GM21447 (cell line): Measurements from ENCODE around the gene DNTTIP2.
"Not testable (repeated sequence)": the region's sequence is repeated elsewhere in the genome, so short reads cannot be mapped to it uniquely, and the experiment has no call there.

Experiments
- ATAC-seq: cut with Tn5 transposase; IDR thresholded peaks from one replicate; pipeline ENCODE4 v1.9.1; 2021; ENCODE audit not compliant: unreplicated experiment

DNTTIP2 gene

DNA sequence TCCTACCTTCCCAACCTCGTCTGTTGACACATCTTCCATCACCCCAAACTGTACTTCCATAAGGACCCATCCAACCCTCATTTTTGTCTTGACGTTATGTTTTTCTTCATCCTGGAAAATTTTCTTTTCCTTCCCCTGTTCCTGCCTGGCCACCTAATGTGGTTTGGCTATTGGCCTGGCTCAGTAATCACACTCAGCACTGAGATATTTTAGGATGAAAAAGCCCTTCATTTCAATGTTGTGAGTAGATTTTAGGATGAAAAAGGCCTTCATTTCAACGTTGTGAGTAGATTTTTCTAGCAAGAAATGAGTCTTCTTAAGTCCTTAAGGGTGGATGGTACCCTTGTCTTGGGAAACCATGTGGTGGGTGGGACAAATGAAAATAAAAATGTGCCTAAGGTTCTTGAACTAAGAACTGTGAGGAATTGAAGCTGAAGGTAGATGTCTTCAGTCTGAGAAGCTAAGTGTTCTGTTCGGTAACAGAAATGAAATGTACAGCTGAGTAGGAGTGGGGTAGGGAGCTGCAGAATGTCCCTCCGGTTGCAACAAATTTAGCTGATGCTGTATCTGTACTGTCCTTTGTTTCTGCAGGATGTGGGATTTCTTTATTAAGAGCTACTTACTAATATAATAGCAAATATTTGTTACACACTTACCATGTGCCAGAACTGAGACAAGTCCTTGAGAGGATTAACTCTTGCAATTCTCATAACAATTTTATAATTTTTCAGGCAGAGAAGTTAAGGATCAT, 36.1 kb downstream of the DNTTIP2 start:
- ATAC-seq = no peak

DNA sequence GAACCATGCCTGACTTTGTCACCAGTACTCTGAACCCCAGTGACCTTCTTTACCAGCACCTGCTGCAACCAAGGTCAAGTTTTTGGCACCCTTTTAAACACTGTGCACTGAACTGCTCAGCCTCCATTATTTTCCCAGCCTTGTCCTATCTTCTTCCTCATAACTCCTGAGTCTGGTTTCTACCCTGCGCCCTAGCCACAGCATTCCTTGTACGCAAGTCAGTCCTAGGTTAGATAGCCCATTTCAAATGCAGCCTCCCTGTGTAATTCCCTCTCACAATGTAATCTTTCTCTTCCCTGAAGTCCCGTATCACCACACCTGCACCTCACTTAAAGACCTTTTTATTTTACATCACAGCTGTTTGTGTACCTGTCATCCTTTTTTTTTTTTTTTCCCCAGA, 37.2 kb downstream of the DNTTIP2 start:
- ATAC-seq = no peak

DNA sequence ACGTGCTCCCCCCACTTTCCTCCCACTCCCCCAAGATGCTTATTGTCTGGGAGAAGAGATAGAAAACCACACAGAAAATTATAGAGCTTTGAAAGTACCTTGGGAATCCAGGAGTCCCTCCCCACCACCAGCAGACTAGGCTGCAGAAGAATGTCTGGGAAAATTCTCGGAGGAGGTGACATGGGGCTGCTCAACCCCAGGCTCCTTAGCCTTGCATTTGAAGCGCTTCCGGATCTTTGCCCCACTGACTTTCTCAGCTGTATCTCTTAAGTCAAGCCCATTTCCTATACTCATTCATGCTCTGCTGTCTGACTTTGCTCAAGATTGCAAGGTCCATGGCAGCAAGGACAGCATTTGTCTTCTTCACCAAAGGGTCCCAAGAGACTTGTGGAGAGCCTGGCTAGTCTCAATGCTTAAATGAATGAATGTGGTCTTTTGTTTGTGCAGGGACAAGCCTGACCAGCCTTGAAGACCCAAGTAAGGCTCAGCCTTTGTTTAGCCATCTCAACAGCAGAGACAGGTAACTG, 38.0 kb downstream of the DNTTIP2 start:
- no peak for ATAC-seq

DNA sequence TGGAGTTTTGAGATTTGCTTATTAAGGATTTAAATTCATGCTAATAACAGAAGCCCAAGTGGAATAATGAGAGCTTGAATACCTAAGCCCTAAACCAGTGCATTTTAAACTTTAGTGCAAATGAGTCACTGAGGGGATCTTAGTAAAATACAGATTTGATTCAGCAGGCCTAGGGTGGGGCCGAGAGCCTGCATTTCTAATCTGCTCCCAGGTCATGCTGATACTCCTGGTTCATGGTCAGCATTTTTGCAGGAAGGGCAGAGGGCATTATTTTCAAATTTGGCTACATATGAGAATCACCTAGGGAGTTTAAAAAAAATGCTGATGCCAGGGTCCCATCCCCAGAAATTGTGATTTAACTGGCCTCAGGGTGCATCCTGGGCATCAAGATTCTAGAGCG, 39.3 kb downstream of the DNTTIP2 start:
- ATAC-seq = no peak

DNA sequence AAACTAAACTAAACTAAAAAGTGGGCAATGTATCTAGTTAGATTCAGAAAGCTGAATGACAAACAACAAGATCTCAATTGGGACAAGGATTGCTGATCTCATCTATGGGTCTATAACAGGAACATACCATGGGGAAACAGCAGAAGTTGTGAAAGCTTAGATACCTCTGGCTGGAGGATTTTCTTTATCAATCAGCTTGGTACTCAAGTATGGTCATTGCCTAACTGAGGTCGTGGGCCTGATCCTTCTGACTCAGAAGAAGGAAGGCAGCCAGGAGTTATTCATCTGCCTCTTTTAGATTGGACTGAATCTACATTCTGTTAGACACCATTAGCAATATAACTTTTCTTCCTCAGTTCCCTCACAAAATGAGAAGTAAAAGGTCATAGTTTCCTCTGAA, 39.7 kb downstream of the DNTTIP2 start:
- no peak for ATAC-seq

DNA sequence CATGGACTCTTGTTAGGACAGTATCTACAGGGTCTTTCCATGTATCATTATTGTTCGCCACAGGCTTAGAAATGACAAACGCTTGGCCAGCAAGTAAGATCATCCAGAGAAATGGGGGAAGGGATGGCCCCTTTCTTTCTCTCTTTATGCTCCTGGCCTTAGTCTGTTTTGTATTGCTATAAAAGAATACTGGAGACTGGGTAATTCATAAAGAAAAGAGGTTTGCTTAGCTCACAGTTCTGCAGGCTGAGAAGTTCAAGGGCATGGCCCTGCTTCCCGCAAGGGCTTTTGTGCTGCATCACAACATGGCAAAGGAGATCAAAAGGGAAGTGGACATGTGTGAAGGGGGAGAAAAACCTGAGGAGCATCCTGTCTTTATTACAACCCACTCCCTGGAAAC, 41.0 kb downstream of the DNTTIP2 start:
- no peak for ATAC-seq

DNA sequence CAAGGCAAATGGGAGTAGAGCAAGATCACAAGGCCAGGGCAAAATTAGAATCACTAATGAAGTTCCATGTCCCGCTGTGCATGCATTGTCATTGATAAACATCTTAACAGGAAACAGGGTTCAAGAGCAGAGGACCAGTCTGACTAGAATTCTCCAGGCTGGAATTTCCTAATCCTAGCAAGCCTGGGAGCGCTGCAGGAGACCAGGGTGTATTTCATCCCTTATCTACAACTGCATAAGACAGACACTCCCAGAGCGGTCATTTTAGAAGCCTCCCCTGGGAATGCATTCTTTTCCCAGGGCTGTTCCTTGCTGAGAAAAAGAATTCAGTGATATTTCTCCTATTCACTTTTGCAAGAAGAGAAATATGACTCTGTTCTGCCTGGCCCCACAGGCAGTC, 45.7 kb downstream of the DNTTIP2 start:
- not testable (repeated sequence) for ATAC-seq

DNA sequence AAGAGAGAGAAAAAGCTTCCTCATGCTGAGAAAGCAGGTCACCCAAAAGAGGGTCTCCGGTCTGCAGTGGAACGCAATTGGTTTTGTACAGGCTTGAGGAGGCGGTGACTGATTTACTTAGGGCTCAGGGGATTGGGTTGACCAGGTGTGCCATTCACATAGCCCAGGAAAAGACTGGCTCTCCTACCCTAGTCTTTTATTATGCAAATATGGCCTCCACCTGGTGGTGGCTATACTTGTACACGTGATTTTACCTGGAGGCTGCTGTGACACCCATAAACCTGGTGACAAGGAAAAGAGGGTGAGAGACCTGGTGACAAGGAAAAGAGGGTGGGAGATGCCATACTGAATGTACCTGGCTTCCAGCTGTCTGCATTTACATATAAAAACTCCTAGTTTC, 49.9 kb downstream of the DNTTIP2 start:
- no peak for ATAC-seq

DNA sequence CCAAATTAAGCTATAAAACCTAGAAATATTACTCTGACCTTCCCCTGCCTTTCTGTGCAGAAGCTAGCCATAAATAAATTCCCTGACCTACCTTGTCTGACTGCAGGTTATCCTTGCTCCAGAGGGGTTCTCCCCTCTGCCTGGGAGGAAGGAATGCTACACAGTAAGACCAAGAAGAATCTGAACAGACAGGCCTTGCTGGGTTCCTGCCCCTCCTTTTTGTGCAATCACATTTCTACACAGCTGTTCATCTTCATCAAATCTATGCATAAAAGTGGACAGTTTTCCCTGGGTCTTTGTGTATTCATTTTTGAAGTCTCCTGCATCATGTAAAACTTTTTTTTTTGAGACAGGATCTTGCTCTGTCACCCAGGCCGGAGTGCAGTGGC, 50.6 kb downstream of the DNTTIP2 start:
- ATAC-seq = no peak

DNA sequence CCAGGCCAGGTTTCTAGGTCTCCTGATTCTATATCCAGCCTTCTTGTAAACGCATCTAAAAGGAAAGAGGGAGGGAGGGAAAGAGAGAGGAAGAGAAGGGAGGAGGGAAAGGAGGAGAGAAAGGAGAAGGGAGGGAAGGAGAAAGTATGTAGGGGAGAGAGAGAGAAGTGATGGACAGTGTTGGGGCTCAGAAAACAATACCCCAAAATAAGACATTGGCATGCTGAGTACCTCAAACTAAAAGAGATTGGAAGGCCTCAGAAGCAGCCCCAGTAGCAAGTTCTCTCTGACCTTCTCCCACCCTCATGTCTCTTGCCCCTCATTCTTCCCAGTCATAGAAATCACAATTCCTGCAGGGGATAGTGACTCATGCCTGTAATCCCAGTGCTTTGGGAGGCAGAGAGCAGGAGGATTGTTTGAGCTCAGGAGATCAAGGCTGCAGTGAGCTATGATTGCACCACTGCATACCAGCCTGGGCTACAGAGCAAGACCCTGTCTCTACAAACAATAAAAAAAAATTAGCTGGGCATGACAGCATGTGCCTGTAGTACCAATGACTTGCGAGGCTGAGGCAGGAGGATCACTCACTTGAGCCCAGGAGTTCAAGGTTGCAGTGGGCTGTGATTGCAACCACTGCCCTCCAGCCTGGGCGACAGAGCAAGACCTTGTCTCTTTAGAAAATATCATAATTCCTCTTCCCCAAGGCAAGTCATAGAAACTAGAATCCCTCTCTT, 51.2 kb downstream of the DNTTIP2 start:
- ATAC-seq = no peak

DNA sequence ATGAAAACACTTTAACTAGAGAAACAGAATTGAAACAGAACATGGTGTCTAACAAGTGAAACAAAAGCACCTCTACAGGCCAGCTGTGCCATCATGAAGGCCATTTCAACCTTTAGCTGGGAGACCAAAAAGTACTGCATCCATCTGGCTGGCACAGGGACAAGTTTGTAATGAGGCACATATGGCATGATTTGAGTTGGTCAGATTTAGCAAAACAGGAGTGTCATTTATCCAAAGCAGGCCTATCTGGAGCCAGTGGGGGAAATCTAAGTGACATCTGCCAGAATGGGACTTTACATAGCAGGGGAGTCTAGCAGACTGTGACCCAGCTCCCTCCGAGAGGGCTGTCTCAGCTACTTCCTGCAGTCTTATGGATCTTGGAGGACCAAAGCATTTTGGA, 51.9 kb downstream of the DNTTIP2 start:
- ATAC-seq = no peak

DNA sequence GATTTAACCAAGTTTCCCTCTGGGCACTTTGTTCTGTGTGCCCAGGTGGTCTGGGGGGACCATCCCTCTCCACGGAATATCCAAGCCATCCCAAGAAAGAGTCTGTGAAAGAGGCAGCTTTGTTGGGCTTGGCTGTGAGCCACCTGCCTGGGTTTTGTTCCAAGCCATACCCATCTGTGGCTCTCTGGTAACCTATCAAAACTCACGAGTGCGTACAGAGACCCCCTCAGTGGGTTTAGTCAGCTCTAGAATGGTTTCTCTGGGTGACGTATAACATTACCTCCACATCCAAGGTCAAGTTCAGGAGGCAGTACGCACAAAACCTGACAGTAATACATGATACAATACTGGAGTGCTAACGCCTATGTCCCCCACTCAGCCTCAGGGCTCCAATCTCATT, 54.2 kb downstream of the DNTTIP2 start:
- ATAC-seq = no peak

DNA sequence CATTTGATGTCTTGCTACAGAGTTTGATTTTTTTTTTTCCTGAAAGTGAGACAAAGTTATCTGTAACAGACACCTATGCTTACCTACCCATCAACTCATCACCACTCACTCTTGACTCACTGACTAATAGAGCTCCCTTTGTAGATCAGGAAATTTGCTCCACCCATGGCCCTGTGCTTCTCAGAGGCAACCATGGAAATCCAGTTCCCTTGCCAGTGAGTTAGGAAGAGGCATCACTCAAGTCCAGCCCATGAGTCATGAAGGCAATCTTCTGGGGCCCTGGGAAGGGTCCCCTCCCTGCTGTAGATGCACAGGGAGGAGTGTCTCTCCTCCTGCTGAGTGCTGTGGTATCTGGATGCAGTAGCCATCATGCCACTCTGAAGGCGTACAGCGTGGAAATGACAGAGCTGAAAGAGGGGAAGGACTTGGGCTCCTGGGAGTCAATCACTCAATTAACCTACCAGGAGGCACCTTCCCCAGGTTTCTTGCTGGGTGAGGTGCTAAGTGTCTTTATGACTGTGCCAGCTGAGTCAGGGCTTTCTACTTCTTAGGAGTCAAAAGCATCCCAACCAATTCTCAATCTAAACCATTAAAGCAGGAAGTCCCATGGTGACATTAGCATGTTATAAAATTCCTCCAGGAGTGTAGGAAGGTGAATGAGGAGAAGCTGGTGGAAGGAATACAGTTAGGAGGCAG, 56.1 kb downstream of the DNTTIP2 start:
- no peak for ATAC-seq

DNA sequence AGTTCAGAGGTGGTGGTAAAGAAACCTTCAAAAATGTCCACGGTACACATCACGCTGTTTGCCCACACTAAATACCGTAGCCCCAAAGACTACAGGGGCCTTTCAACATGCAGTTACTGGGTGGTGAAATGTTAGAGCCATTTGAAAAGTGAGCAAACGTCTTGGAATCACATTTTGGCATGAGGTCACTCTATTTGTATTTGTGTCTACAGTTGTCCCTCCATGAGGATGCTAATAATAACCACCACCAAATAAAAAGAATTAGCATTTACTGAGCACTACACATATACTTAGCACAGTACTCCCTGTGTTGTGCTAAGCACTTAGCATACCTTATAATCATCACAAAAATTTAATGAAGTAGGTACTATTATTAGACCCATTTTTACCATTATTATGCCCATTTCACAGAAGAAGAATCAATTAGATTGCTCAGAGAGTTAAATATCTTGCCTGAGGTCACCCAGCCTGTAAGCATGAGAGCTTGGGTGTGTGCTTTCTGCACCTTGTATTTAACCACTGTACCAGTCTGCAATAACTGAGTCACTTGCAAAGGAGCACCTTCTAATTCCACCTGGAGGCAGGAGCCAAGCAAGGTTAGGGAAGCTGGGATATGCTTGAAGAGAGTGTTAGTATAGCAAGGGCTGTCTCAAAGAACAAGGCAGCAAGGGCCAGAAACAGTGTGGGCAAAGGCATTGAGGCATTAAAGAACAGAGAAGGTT, 57.4 kb downstream of the DNTTIP2 start:
- ATAC-seq = no peak

DNA sequence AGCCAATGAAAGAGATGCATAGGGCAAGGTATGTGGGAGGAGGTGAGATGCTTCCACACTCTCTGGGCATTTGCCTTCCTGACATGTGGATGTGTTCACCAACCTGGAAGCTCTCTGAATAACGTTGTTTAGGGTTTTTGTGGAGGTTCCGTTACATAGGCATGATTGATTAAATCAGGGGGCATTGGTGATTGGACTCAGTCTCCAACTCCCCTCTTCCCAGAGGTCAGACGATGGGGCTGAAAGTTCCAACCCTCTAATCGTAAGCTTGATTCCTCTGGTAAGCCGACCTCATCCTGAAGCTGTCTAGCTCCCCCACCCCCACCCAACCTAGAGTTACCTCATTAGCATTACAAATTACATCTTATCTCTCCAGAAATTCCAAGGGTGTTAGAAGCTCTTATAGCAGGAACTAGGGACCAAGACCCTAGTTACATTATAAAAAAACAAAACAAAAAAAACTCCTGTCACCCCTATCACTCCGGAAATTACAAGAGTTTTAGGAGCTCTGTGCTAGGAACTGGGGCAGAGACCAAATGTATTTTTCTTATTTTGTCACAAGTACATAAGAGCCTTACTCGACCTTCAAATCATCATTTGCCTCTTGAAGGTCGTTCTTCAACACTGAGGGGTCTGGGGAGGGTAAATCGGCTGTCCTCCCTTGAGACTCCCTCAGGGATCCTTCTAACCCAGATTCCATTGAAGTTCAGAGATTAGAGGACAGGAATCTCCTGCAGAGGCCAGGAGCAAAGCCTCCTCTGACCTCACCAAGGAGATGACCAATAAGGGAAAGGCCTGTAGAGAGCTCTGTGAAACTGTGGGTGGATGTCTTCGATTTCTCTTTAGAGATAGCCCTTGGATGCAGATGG, 58.2 kb downstream of the DNTTIP2 start:
- ATAC-seq = no peak

DNA sequence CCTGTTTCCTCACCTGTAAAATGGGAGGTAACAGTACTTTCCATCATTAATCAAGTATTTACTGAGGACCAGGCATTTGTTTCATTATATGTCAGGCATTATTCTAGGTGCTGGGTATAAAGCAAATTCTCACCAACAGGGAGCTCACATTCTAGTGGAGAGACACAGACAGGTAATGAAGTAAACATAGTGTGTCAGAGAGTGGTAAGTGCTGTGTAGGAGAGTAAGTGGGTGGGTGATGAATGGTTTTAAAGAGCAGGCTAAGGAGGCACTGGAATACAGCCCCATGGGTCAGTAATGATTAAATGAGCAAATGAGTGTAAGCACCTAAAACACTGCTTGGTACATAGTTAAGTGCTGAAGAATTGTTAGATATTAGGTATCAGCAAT, 60.4 kb downstream of the DNTTIP2 start:
- ATAC-seq = no peak

DNA sequence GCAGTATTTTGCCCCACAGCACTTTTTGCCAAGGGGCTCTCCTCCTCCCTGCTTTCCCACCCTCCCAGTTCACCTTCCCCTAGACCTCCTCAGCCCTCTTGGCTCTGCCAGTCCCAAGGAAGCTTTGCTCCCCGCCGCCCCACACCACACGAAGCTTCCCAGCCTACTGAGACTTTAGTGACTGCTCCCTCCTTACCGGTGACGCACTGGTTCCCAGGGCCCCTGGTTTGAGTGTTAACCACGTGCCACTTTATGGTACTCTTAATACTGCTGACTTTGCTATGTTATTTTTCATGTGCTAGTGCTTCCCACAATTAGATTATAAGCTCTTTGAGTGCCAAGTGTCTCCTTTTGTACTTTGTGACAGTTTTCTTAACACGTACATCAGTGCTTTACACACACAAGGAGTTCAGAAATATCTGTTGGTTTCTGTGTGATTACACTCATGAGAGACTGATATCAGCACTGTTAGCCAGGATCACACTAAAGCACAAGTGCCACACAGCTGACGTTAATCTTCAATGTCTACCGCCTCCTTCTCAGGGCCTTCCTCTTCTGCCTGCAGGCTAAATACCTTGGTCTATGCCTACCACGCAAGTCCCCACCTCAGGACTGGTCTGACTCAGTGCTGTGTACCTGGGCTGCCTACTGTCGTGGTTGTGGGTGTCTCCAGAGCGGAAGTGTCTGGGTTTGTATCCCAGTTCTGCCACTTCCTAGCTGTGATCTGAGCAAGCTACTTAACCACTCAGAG, 61.0 kb downstream of the DNTTIP2 start:
- peak; percentile 51 for ATAC-seq

DNA sequence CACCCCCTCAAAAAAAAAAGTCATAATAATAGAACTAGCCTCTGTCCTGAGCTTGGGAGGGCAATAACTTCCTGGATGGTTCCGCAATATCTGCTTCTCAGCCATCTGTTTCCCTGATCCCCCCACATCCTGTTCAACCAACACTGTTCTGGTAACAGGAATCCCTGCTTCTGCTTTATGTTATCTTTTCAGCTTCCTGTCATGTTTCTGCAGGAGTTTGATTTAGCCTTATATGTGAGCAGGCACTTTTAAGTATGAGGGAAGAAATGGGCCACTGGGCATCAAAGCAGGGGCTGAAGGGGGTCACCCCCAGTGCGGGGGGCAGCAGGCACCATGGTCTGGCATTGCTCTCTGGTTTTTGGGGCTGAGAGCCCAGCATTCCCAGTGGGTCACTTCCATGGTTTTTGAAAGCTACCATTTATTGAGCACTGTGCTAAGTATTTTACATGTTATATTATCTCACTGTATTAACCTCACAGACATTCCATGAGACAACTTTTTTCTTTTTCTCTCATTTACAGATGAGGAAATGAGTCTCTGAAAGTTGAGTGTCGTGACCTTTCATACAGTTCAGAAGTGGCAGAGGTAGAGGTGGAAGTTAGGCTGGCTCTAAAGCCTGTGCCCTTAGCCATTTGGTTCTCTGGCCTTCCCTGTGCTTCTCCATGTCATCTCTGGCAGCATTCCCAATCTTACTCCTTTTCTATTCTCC, 61.9 kb downstream of the DNTTIP2 start:
- no peak for ATAC-seq
